GM23338 (cell line): ENCODE results near the gene MTREX. TPM values are rescaled to one million over a fixed set of nuclear protein-coding genes. Genes with fewer than 3 reads are reported as not detected.

ENCODE experiments used
- ATAC-seq: fragments of 200-7000 bp; cut with Tn5 transposase; 3 replicates; pipeline ENCODE4 v1.9.1; 2020
- DNase-seq: peaks from one replicate; pipeline ENCODE4 v3.0.0-alpha.2; 2015; ENCODE audit warnings: low spot score
- H2AFZ ChIP-seq: fragments of 200-600 bp; sonication (generic); 2 replicates; pipeline ENCODE4 v1.8.0; 2016; ENCODE audit warnings: antibody characterized with exemption, mild to moderate bottlenecking, moderate library complexity
- H3F3A ChIP-seq: fragments of 200-600 bp; sonication (generic); replicated peaks from 2 replicates; pipeline ENCODE4 v1.8.0; 2017; ENCODE audit warnings: antibody characterized with exemption, mixed run types, low read depth
- H3K27ac ChIP-seq: fragments of 200-600 bp; sonication (generic); 2 replicates; pipeline ENCODE4 v1.6.1; 2016; ENCODE audit warnings: low read depth
- H3K27me3 ChIP-seq: fragments of 200-600 bp; sonication (generic); 2 replicates; pipeline ENCODE4 v1.8.0; 2016; ENCODE audit warnings: mild to moderate bottlenecking, mixed run types, moderate library complexity; ENCODE audit not compliant: insufficient read depth
- H3K36me3 ChIP-seq: fragments of 200-600 bp; sonication (generic); 2 replicates; pipeline ENCODE4 v1.8.0; 2016; ENCODE audit warnings: mild to moderate bottlenecking; ENCODE audit not compliant: insufficient read depth
- H3K4me1 ChIP-seq: fragments of 200-600 bp; sonication (generic); 2 replicates; pipeline ENCODE4 v1.8.0; 2016; ENCODE audit warnings: mild to moderate bottlenecking, moderate library complexity; ENCODE audit not compliant: insufficient read depth
- H3K4me2 ChIP-seq: fragments of 200-600 bp; sonication (generic); 2 replicates; pipeline ENCODE4 v1.7.1; 2017; ENCODE audit warnings: mixed run types
- H3K4me3 ChIP-seq: fragments of 200-600 bp; sonication (generic); 2 replicates; pipeline ENCODE4 v1.6.1; 2016; ENCODE audit warnings: mixed run types
- H3K79me2 ChIP-seq: fragments of 200-600 bp; sonication (generic); replicated peaks from 2 replicates; pipeline ENCODE4 v1.8.0; 2017; ENCODE audit warnings: mild to moderate bottlenecking; ENCODE audit not compliant: insufficient read depth
- H3K9me2 ChIP-seq: fragments of 200-600 bp; sonication (generic); 2 replicates; pipeline ENCODE4 v1.8.0; 2017; ENCODE audit not compliant: insufficient read depth
- H4K20me1 ChIP-seq: fragments of 200-600 bp; sonication (generic); replicated peaks from 2 replicates; pipeline ENCODE4 v1.8.0; 2017; ENCODE audit warnings: mild to moderate bottlenecking; ENCODE audit not compliant: insufficient read depth
- H3K27ac Mint-ChIP-seq: 2 replicates; pipeline ENCODE4 v1.8.0; 2020; ENCODE audit warnings: inconsistent platforms, mild to moderate bottlenecking, moderate library complexity, mixed read lengths
- H3K27me3 Mint-ChIP-seq: 3 replicates; pipeline ENCODE4 v1.8.0; 2022; ENCODE audit warnings: low read depth, mild to moderate bottlenecking, moderate library complexity, mixed read lengths, inconsistent platforms; ENCODE audit not compliant: insufficient read depth, poor library complexity
- H3K36me3 Mint-ChIP-seq: 3 replicates; pipeline ENCODE4 v1.8.0; 2021; ENCODE audit warnings: low read depth, mild to moderate bottlenecking, inconsistent platforms, moderate library complexity, mixed read lengths
- H3K4me1 Mint-ChIP-seq: 3 replicates; pipeline ENCODE4 v1.8.0; 2020; ENCODE audit warnings: mild to moderate bottlenecking, inconsistent platforms, mixed read lengths
- H3K4me3 Mint-ChIP-seq: 3 replicates; pipeline ENCODE4 v1.8.0; 2021; ENCODE audit warnings: moderate library complexity, mild to moderate bottlenecking, inconsistent platforms, mixed read lengths
- H3K9me3 Mint-ChIP-seq: 3 replicates; pipeline ENCODE4 v1.8.0; 2020; ENCODE audit warnings: moderate library complexity, mild to moderate bottlenecking, inconsistent platforms, mixed read lengths
- EZH2 ChIP-seq: fragments of 200-600 bp; sonication (generic); IDR thresholded peaks from one replicate; pipeline ENCODE4 v1.8.0; 2017; ENCODE audit warnings: antibody characterized with exemption, mild to moderate bottlenecking, low read depth; ENCODE audit not compliant: unreplicated experiment
- EZH2phosphoT487 ChIP-seq: fragments of 200-600 bp; sonication (generic); IDR thresholded peaks from one replicate; pipeline ENCODE4 v1.8.1; 2018; ENCODE audit warnings: antibody characterized with exemption; ENCODE audit not compliant: unreplicated experiment
- JUNB ChIP-seq: IDR thresholded peaks from one replicate; pipeline ENCODE4 v1.6.1; 2016; ENCODE audit warnings: antibody characterized with exemption; ENCODE audit not compliant: unreplicated experiment
- NANOG ChIP-seq: IDR thresholded peaks from 2 replicates; pipeline ENCODE4 v1.6.1; 2016; ENCODE audit warnings: antibody characterized with exemption, borderline replicate concordance
- STAT1 ChIP-seq: IDR thresholded peaks from one replicate; pipeline ENCODE4 v1.6.1; 2016; ENCODE audit warnings: antibody characterized with exemption; ENCODE audit not compliant: unreplicated experiment
- ZNF114 ChIP-seq: fragments of 250-450 bp; sonication (Bioruptor Pico); IDR thresholded peaks from 2 replicates; pipeline ENCODE4 v1.5.0; 2020; ENCODE audit warnings: mild to moderate bottlenecking, moderate library complexity
- ZNF331 ChIP-seq: fragments of 250-450 bp; sonication (Bioruptor Pico); IDR thresholded peaks from 2 replicates; pipeline ENCODE4 v1.5.0; 2020; ENCODE audit warnings: low read depth, mild to moderate bottlenecking, moderate library complexity
- polyA plus RNA-seq: library from polyadenylated mRNA; unstranded; fragments of >200 nt; fragmentation: Nextera tagmentation; extraction: Ambion mirVana; gene quantifications from 2 replicates; pipeline ENCODE4 v1.2.1, GENCODE V29; 2016
- total RNA-seq: library from RNA; depleted of rRNA; stranded (reverse); fragments of >200 nt; shearing (Covaris generic); gene quantifications from 2 replicates; pipeline ENCODE4 v1.2.3, GENCODE V29; 2014
- TF ChIP-seq, protein P1 (sequence below), 2 experiments: fragments of 200-600 bp in 1 of 2; sonication (generic) in 1 of 2; conservative IDR thresholded peaks; 2 replicates each; pipeline versions ENCODE4 v1.5.1 to v1.6.1; 2016 to 2017; ENCODE audit warnings: antibody characterized with exemption in 2 of 2, low read depth in 2 of 2, mild to moderate bottlenecking in 2 of 2, moderate library complexity in 1 of 2
- TF ChIP-seq, protein P2 (sequence below): fragments of 250-450 bp; sonication (Bioruptor Pico); IDR thresholded peaks from 2 replicates; pipeline ENCODE4 v1.5.0; 2020; ENCODE audit warnings: mild to moderate bottlenecking, moderate library complexity

MTREX gene
- total and polyA plus RNA-seq, 2 experiments from 2014 or later = 47.5 to 94.9 TPM

DNA sequence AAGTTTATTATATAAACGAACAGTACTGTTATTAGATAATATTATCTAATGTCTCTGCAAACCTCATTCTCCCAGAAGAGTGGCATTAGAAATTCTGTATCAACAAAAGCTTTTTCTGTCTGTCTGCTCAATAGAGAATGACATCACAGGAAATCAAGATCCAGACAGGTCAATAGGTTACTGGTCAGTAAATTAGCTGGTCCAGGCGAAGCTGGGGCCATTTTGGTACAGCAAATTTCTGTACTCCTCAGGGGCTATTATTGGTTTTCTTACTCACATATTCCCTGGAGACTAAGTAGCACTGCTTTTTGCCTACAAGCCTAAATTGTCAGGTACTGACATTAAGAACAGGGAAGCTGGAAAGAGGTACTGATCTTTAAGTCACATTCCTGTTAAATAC, 146.5 kb downstream of the MTREX start:
- Histone ChIP-seq H3K27ac (no peak overlapping the region), H4K20me1 (no peaks in the 10 kb centered on the region), H3K79me2 (peaks cover 79% of the 10 kb centered on the region), H3K36me3 (no peaks in the 10 kb centered on the region), H3K4me3 (no peak overlapping the region), H3K4me1 (peaks cover 30% of the 10 kb centered on the region), H3K27me3 (no peaks in the 10 kb centered on the region), H3F3A (no peaks in the 10 kb centered on the region), H3K4me2 (no peak overlapping the region), H3K9me2 (0 out of 2 replicates have a peak, but pooled peaks cover 4% of the 10 kb centered on the region), H2AFZ (no peak overlapping the region)
- DNase-seq = no peak
- Mint-ChIP-seq H3K9me3 (no peaks in the 10 kb centered on the region), H3K27ac (no peak overlapping the region), H3K27me3 (peaks cover 4% of the 10 kb centered on the region), H3K4me1 (peaks cover 30% of the 10 kb centered on the region), H3K4me3 (no peak overlapping the region), H3K36me3 (peaks cover 9% of the 10 kb centered on the region; the same call in 2 of the 3 replicates)
- TF ChIP-seq ZNF331 (no peak), EZH2 (no peak), ZNF114 (no peak), STAT1 (no peak), EZH2phosphoT487 (no peak), JUNB (no peak), NANOG (no peak)
- TF ChIP-seq, protein P1, sequence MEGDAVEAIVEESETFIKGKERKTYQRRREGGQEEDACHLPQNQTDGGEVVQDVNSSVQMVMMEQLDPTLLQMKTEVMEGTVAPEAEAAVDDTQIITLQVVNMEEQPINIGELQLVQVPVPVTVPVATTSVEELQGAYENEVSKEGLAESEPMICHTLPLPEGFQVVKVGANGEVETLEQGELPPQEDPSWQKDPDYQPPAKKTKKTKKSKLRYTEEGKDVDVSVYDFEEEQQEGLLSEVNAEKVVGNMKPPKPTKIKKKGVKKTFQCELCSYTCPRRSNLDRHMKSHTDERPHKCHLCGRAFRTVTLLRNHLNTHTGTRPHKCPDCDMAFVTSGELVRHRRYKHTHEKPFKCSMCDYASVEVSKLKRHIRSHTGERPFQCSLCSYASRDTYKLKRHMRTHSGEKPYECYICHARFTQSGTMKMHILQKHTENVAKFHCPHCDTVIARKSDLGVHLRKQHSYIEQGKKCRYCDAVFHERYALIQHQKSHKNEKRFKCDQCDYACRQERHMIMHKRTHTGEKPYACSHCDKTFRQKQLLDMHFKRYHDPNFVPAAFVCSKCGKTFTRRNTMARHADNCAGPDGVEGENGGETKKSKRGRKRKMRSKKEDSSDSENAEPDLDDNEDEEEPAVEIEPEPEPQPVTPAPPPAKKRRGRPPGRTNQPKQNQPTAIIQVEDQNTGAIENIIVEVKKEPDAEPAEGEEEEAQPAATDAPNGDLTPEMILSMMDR (conservative IDR thresholded peaks at IDR 0.05; ENCODE audit: low read depth in 2 of 2) = no peak
- TF ChIP-seq, protein P2, sequence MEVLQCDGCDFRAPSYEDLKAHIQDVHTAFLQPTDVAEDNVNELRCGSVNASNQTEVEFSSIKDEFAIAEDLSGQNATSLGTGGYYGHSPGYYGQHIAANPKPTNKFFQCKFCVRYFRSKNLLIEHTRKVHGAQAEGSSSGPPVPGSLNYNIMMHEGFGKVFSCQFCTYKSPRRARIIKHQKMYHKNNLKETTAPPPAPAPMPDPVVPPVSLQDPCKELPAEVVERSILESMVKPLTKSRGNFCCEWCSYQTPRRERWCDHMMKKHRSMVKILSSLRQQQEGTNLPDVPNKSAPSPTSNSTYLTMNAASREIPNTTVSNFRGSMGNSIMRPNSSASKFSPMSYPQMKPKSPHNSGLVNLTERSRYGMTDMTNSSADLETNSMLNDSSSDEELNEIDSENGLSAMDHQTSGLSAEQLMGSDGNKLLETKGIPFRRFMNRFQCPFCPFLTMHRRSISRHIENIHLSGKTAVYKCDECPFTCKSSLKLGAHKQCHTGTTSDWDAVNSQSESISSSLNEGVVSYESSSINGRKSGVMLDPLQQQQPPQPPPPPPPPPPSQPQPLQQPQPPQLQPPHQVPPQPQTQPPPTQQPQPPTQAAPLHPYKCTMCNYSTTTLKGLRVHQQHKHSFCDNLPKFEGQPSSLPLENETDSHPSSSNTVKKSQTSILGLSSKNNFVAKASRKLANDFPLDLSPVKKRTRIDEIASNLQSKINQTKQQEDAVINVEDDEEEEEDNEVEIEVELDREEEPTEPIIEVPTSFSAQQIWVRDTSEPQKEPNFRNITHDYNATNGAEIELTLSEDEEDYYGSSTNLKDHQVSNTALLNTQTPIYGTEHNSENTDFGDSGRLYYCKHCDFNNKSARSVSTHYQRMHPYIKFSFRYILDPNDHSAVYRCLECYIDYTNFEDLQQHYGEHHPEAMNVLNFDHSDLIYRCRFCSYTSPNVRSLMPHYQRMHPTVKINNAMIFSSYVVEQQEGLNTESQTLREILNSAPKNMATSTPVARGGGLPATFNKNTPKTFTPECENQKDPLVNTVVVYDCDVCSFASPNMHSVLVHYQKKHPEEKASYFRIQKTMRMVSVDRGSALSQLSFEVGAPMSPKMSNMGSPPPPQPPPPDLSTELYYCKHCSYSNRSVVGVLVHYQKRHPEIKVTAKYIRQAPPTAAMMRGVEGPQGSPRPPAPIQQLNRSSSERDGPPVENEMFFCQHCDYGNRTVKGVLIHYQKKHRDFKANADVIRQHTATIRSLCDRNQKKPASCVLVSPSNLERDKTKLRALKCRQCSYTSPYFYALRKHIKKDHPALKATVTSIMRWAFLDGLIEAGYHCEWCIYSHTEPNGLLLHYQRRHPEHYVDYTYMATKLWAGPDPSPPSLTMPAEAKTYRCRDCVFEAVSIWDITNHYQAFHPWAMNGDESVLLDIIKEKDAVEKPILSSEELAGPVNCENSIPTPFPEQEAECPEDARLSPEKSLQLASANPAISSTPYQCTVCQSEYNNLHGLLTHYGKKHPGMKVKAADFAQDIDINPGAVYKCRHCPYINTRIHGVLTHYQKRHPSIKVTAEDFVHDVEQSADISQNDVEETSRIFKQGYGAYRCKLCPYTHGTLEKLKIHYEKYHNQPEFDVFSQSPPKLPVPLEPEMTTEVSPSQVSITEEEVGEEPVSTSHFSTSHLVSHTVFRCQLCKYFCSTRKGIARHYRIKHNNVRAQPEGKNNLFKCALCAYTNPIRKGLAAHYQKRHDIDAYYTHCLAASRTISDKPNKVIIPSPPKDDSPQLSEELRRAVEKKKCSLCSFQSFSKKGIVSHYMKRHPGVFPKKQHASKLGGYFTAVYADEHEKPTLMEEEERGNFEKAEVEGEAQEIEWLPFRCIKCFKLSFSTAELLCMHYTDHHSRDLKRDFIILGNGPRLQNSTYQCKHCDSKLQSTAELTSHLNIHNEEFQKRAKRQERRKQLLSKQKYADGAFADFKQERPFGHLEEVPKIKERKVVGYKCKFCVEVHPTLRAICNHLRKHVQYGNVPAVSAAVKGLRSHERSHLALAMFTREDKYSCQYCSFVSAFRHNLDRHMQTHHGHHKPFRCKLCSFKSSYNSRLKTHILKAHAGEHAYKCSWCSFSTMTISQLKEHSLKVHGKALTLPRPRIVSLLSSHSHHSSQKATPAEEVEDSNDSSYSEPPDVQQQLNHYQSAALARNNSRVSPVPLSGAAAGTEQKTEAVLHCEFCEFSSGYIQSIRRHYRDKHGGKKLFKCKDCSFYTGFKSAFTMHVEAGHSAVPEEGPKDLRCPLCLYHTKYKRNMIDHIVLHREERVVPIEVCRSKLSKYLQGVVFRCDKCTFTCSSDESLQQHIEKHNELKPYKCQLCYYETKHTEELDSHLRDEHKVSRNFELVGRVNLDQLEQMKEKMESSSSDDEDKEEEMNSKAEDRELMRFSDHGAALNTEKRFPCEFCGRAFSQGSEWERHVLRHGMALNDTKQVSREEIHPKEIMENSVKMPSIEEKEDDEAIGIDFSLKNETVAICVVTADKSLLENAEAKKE (CRISPR knock-in tag) = no peak
- ATAC-seq = no peak
